Central memory CD8-positive, alpha-beta T cell (primary cell): ENCODE data around the gene STAT3.
"Not testable (repeated sequence)": the region's sequence is repeated elsewhere in the genome, so short reads cannot be mapped to it uniquely, and the experiment has no call there.

Experiments
- ATAC-seq: fragments of 150-1000 bp; cut with Tn5 transposase; replicated peaks from 2 replicates; pipeline ENCODE4 v1.10.0; 2022; ENCODE audit warnings: mild to moderate bottlenecking, moderate FRiP score, moderate number of reproducible peaks; ENCODE audit not compliant: poor library complexity, severe bottlenecking; ENCODE audit errors: extremely low read depth
- DNase-seq, 2 donors: peaks; one replicate each; pipeline ENCODE4 v3.0.0; 2021; ENCODE audit warnings: low spot score in 2 of 2
- H3K27ac Mint-ChIP-seq: one replicate; pipeline ENCODE4 v1.8.0; 2022; ENCODE audit warnings: low read depth, mild to moderate bottlenecking, moderate library complexity, mixed read lengths
- H3K27me3 Mint-ChIP-seq: one replicate; pipeline ENCODE4 v1.8.0; 2022; ENCODE audit warnings: mixed read lengths
- H3K36me3 Mint-ChIP-seq: one replicate; pipeline ENCODE4 v1.8.0; 2022; ENCODE audit warnings: mild to moderate bottlenecking, moderate library complexity, mixed read lengths; ENCODE audit not compliant: insufficient read depth
- H3K4me1 Mint-ChIP-seq: one replicate; pipeline ENCODE4 v1.8.0; 2022; ENCODE audit warnings: mixed read lengths
- H3K4me3 Mint-ChIP-seq: one replicate; pipeline ENCODE4 v1.8.0; 2022; ENCODE audit warnings: mild to moderate bottlenecking, moderate library complexity, mixed read lengths
- H3K9me3 Mint-ChIP-seq: one replicate; pipeline ENCODE4 v1.8.0; 2022; ENCODE audit warnings: mixed read lengths

STAT3 gene

GRCh38 chr17:42365136-42365535, 23.1 kb downstream of the STAT3 start:
- Mint-ChIP-seq H3K4me3 (no peak overlapping the region), H3K27me3 (no peaks in the 10 kb centered on the region), H3K9me3 (no peaks in the 10 kb centered on the region), H3K27ac (no peak overlapping the region), H3K4me1 (peaks cover 68% of the 10 kb centered on the region), H3K36me3 (peaks cover 6% of the 10 kb centered on the region)
- DNase-seq, result no peak
- no peak for ATAC-seq

DNA sequence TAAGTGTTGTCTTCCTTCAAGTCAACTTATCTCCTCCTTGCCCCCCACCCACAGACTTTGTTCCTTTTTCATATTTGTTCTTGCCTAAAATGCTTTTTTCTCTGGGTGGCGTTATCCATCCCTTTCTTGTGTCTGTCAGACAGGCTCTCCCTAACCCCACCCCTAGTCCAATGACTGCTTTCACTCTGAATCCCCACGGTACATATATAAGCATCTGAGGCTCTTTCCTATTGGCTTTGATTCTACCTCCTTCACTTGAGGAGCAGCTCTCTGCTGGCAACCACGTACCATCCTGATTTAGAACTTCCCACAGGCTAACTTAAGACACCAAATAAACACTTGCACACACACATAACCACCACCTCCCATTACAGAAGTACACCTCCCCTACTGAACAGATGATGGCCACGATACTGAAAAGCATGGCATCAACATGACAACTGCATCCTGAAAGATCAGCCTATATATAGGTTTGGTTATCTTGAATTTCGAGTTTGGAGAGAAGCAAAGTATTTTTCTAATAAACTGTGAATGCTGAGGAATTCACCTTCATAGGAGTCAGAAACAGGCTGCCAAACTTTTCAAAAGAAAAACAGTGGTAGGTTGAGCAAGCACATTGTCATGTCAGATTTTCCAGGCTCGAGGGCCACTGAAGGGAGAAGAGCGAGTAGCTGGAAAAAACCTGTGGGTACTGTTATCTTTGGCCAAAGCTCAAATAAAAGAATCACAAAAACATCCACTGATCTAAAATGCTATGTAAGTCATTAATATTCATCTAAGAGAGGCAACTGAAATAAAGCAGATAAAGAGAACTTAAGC, 24.3 kb downstream of the STAT3 start:
- H3K27ac Mint-ChIP-seq, result peak overlapping the region; percentile 0
- no peak overlapping the region for H3K4me3 Mint-ChIP-seq
- H3K36me3 Mint-ChIP-seq, result peaks cover 6% of the 10 kb centered on the region
- no peaks in the 10 kb centered on the region for H3K9me3 Mint-ChIP-seq
- ATAC-seq (no peak), DNase-seq (no peak)
- no peaks in the 10 kb centered on the region for H3K27me3 Mint-ChIP-seq
- H3K4me1 Mint-ChIP-seq, result peaks cover 70% of the 10 kb centered on the region

- Mint-ChIP-seq H3K9me3 (no peaks in the 10 kb centered on the region), H3K27me3 (no peaks in the 10 kb centered on the region), H3K4me1 (peaks cover 70% of the 10 kb centered on the region), H3K4me3 (no peak overlapping the region), H3K27ac (peak overlapping the region; percentile 0), H3K36me3 (peaks cover 6% of the 10 kb centered on the region)
- DNase-seq, result no peak
- no peak for ATAC-seq
Observed at GRCh38 chr17:42363231-42363630, 25.0 kb downstream of the STAT3 start.

- Mint-ChIP-seq H3K4me1 (peaks cover 64% of the 10 kb centered on the region), H3K9me3 (no peaks in the 10 kb centered on the region), H3K36me3 (peaks cover 6% of the 10 kb centered on the region), H3K27me3 (no peaks in the 10 kb centered on the region), H3K27ac (peak overlapping the region; percentile 35), H3K4me3 (peak overlapping the region; percentile 33)
- DNase-seq (no peak), ATAC-seq (no peak)
Observed at GRCh38 chr17:42362245-42362961, 25.8 kb downstream of the STAT3 start.

GRCh38 chr17:42361781-42362186, 26.5 kb downstream of the STAT3 start:
- Mint-ChIP-seq H3K27me3 (no peaks in the 10 kb centered on the region), H3K9me3 (no peaks in the 10 kb centered on the region), H3K4me1 (peaks cover 60% of the 10 kb centered on the region), H3K4me3 (peak overlapping the region; percentile 33), H3K36me3 (peaks cover 9% of the 10 kb centered on the region), H3K27ac (peak overlapping the region; percentile 35)
- DNase-seq, result peak in 1 of 2 donors; percentile 24
- ATAC-seq, result peak; percentile 85

- not testable (repeated sequence) for ATAC-seq, H3K27me3 Mint-ChIP-seq, DNase-seq, H3K9me3 Mint-ChIP-seq, H3K27ac Mint-ChIP-seq, H3K4me3 Mint-ChIP-seq
- Mint-ChIP-seq H3K4me1 (peaks cover 55% of the 10 kb centered on the region), H3K36me3 (peaks cover 12% of the 10 kb centered on the region)
Observed at GRCh38 chr17:42360388-42360787, 27.9 kb downstream of the STAT3 start.

GRCh38 chr17:42359133-42359532, 29.1 kb downstream of the STAT3 start:
- Mint-ChIP-seq H3K4me1 (peaks cover 49% of the 10 kb centered on the region), H3K27ac (no peak overlapping the region), H3K27me3 (no peaks in the 10 kb centered on the region), H3K4me3 (no peak overlapping the region), H3K9me3 (no peaks in the 10 kb centered on the region), H3K36me3 (peaks cover 11% of the 10 kb centered on the region)
- ATAC-seq, result no peak
- no peak for DNase-seq

DNA sequence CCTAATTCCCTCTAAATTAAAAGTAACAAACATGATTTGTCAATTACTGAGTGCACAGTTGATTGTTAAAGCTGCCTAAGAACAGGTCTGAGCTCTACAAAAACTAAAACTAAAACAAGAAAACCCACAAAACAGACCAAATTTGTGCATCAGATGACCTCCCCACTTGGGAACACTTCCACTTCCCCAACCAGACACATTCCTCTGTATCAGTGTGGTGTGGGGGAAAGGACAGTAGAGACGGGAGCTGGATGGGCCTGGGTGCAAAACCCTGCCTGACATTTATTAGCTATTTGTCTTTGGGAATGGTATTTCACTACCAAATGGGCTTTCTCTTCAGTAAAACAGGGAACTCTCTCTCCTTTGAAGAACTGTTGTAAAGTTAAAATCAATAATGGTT, 29.8 kb downstream of the STAT3 start:
- H3K4me1 Mint-ChIP-seq, result peaks cover 47% of the 10 kb centered on the region
- H3K27ac Mint-ChIP-seq, result no peak overlapping the region
- H3K4me3 Mint-ChIP-seq, result no peak overlapping the region

DNA sequence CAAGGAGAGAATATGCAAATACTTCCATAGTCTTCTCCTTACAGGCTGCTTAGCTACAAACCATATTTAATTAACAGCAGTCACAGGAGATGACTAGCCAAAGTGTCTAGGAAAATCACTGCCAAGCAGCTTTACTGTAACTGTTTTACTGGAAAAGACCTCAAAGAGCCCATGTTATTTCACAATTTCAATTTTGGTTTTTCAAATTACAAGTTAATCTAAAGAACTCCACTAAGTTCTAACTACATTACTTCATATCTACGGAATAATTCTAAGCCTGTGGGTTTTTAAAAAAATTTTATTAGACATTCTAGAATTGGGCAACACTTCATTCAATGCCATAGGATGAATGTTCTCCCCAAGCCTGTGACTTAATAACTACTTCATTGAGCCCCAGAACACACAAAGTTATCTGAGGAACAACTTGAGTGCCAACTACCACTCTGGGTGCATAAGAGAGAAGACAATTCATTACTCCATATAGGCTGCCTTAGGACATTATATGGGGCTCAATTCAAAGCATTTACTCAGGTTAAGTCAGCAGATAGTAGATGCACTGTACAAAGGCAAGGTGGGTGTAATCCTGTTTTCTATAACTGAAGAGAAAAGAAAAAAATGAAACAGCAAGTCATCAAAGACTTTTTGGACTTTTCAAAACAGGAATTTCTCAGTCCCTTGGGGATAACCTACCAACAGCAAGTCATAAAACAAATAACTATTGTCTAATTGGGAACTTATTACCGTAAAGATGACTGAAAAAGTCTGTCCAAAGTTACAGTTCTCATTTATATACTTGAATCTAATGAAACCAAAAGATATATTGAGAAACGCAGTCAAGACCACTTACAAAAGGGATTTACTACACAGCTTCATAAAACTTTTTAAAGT, 33.0 kb downstream of the STAT3 start:
- Mint-ChIP-seq H3K4me1 (peaks cover 32% of the 10 kb centered on the region), H3K36me3 (peaks cover 13% of the 10 kb centered on the region), H3K27ac (no peak overlapping the region), H3K4me3 (no peak overlapping the region), H3K27me3 (no peaks in the 10 kb centered on the region), H3K9me3 (no peaks in the 10 kb centered on the region)
- ATAC-seq, result no peak
- DNase-seq, result no peak

More for the DNA sequence above, 29.8 kb downstream of the STAT3 start:
- no peaks in the 10 kb centered on the region for H3K27me3 Mint-ChIP-seq
- H3K9me3 Mint-ChIP-seq, result no peaks in the 10 kb centered on the region
- H3K36me3 Mint-ChIP-seq, result peaks cover 8% of the 10 kb centered on the region
- ATAC-seq (no peak), DNase-seq (no peak)

GRCh38 chr17:42348104-42348503, 40.1 kb downstream of the STAT3 start:
- DNase-seq (no peak), ATAC-seq (no peak)
- H3K4me1 Mint-ChIP-seq, result peaks cover 20% of the 10 kb centered on the region
- no peaks in the 10 kb centered on the region for H3K27me3 Mint-ChIP-seq
- H3K36me3 Mint-ChIP-seq, result peaks cover 57% of the 10 kb centered on the region
- no peak overlapping the region for H3K4me3 Mint-ChIP-seq
- peak overlapping the region; percentile 27 for H3K27ac Mint-ChIP-seq
- no peaks in the 10 kb centered on the region for H3K9me3 Mint-ChIP-seq

DNA sequence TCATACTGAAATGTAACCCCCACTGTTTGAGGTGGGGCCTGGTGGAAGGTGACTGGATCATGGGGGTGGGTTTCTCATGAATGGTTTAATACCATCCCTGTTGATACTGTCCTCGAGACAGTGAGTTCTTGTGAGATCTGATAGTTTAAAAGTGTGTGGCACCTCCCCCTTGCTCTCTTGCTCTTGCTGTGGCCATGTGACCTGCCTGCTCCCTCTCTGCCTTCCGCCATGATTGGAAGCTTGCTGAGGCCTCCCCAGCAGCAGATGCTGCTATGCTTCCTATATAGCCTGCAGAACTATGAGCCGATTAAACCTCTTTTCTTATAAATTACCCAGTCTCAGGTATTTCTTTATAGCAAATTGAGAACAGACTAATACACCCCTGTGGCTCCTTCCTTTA, 40.6 kb downstream of the STAT3 start:
- peaks cover 61% of the 10 kb centered on the region for H3K36me3 Mint-ChIP-seq

GRCh38 chr17:42347198-42347597, 41.0 kb downstream of the STAT3 start:
- H3K27me3 Mint-ChIP-seq, result no peaks in the 10 kb centered on the region
- H3K4me3 Mint-ChIP-seq, result no peak overlapping the region
- no peaks in the 10 kb centered on the region for H3K9me3 Mint-ChIP-seq
- H3K27ac Mint-ChIP-seq, result peak overlapping the region; percentile 27
- DNase-seq, result no peak
- H3K36me3 Mint-ChIP-seq, result peaks cover 62% of the 10 kb centered on the region
- H3K4me1 Mint-ChIP-seq, result peaks cover 22% of the 10 kb centered on the region
- ATAC-seq, result no peak

More for the DNA sequence above, 40.6 kb downstream of the STAT3 start:
- no peak for DNase-seq
- H3K27ac Mint-ChIP-seq, result peak overlapping the region; percentile 27
- no peaks in the 10 kb centered on the region for H3K9me3 Mint-ChIP-seq
- no peak for ATAC-seq
- H3K4me3 Mint-ChIP-seq, result no peak overlapping the region
- peaks cover 21% of the 10 kb centered on the region for H3K4me1 Mint-ChIP-seq
- H3K27me3 Mint-ChIP-seq, result no peaks in the 10 kb centered on the region
